Measurements from ENCODE around the gene NR2C1. TPM values are rescaled to one million over a fixed set of nuclear protein-coding genes. Genes with fewer than 3 reads are reported as not detected.

The NR2C1 gene
- polyA plus RNA-seq, 3 donors: 2.2 to 24.7 (median 6.0) TPM

GRCh38 chr12:94977766-94978468 lies 95.5 kb downstream of the NR2C1 start:
- no peak for DNase-seq
- Mint-ChIP-seq H3K27me3 (ENCODE audit: low read depth in 3 of 3) (no peaks in the 10 kb centered on the region), H3K4me1 (no peaks in the 10 kb centered on the region), H3K27ac (no peak overlapping the region), H3K4me3 (no peak overlapping the region), H3K36me3 (peaks cover 29 to 32% of the 10 kb centered on the region in 2 donors), H3K9me3 (no peaks in the 10 kb centered on the region)
- 93% methylated on average over 3 of the region's 4 CpGs for WGBS (ENCODE audit: insufficient coverage)
- TF ChIP-seq CTCF (IDR thresholded peaks at IDR 0.05): no peak
- no peaks in the 10 kb centered on the region for H3K4me1 ChIP-seq (ENCODE audit: control insufficient read depth in 1 of 2, insufficient read depth in 2 of 2, low read length in 2 of 2)
- H2AFZ ChIP-seq (ENCODE audit: insufficient read depth, low read depth, low read length, poor library complexity, severe bottlenecking): no peak overlapping the region
- H3K27me3 ChIP-seq (ENCODE audit: control insufficient read depth in 2 of 2, insufficient read depth in 2 of 2, low read length in 2 of 2): no peaks in the 10 kb centered on the region
- intact Hi-C loops (cut with micrococcal nuclease): no loop called here
- H3K4me3 ChIP-seq (replicated peaks in 1 of 3; ENCODE audit: low read depth in 2 of 3, low read length in 3 of 3): no peak overlapping the region
- peaks cover 18 to 41% of the 10 kb centered on the region in 2 donors for H3K36me3 ChIP-seq (replicated peaks in 1 of 2; ENCODE audit: control insufficient read depth in 1 of 2, insufficient read depth in 2 of 2, low read length in 2 of 2)
- H4K20me1 ChIP-seq (ENCODE audit: insufficient read depth, low read length): peaks cover 8% of the 10 kb centered on the region
- peaks cover 4% of the 10 kb centered on the region for H3K79me2 ChIP-seq (ENCODE audit: insufficient read depth, low read length)
- no peak overlapping the region for H3K9ac ChIP-seq (ENCODE audit: insufficient read depth, low read length, poor library complexity, severe bottlenecking)
- H3K4me2 ChIP-seq (replicated peaks; ENCODE audit: extremely low read depth, low read length, poor library complexity, severe bottlenecking): no peak overlapping the region
- no peaks in the 10 kb centered on the region for H3K9me3 ChIP-seq (replicated peaks in 1 of 2; ENCODE audit: control insufficient read depth in 1 of 2, insufficient read depth in 1 of 2, low read length in 2 of 2)
- no peak overlapping the region for H3K27ac ChIP-seq (ENCODE audit: low read depth in 1 of 2, low read length in 2 of 2)

DNA sequence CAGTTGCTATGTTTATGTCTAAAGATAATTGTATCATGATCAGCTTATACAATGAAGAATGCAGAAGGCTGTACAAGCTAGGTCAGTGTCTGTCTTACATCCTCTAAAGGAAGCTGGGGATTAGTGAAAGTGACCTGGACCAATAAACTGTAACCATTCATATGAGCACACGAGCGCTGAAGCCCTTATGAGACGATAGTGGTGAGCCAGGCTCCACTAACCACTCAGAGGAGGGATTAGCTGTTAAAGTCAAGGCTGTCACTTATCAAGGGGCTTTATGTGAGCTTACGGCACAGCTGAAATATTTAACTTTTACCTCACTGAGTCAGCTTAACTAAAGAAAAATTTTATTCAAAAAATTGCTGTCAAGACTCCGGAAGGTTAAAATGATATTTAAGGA lies 100.2 kb downstream of the NR2C1 start:
- no peaks in the 10 kb centered on the region for H3K27me3 Mint-ChIP-seq (ENCODE audit: low read depth in 3 of 3)

More for the DNA sequence above, 100.2 kb downstream of the NR2C1 start:
- Histone ChIP-seq H3K79me2 (ENCODE audit: insufficient read depth, low read length) (peaks cover 3% of the 10 kb centered on the region), H2AFZ (ENCODE audit: insufficient read depth, low read depth, low read length, poor library complexity, severe bottlenecking) (no peak overlapping the region), H3K9ac (ENCODE audit: insufficient read depth, low read length, poor library complexity, severe bottlenecking) (no peak overlapping the region), H3K36me3 (replicated peaks in 1 of 2; ENCODE audit: control insufficient read depth in 1 of 2, insufficient read depth in 2 of 2, low read length in 2 of 2) (peaks cover 23 to 43% of the 10 kb centered on the region in 2 donors), H3K27ac (ENCODE audit: low read depth in 1 of 2, low read length in 2 of 2) (no peak overlapping the region), H4K20me1 (ENCODE audit: insufficient read depth, low read length) (peaks cover 11% of the 10 kb centered on the region), H3K4me2 (replicated peaks; ENCODE audit: extremely low read depth, low read length, poor library complexity, severe bottlenecking) (no peak overlapping the region), H3K4me1 (ENCODE audit: control insufficient read depth in 1 of 2, insufficient read depth in 2 of 2, low read length in 2 of 2) (no peaks in the 10 kb centered on the region), H3K9me3 (replicated peaks in 1 of 2; ENCODE audit: control insufficient read depth in 1 of 2, insufficient read depth in 1 of 2, low read length in 2 of 2) (no peaks in the 10 kb centered on the region), H3K27me3 (ENCODE audit: control insufficient read depth in 2 of 2, insufficient read depth in 2 of 2, low read length in 2 of 2) (no peaks in the 10 kb centered on the region), H3K4me3 (replicated peaks in 1 of 3; ENCODE audit: low read depth in 2 of 3, low read length in 3 of 3) (no peak overlapping the region)
- intact Hi-C loops (cut with micrococcal nuclease): no loop called here
- Mint-ChIP-seq H3K36me3 (peaks cover 32 to 41% of the 10 kb centered on the region in 2 donors), H3K9me3 (no peaks in the 10 kb centered on the region), H3K27ac (no peak overlapping the region), H3K4me1 (no peaks in the 10 kb centered on the region), H3K4me3 (no peak overlapping the region)
- no peak for DNase-seq
- WGBS (ENCODE audit: insufficient coverage): 80% methylated on average over 1 of the region's 5 CpGs
- no peak for TF ChIP-seq CTCF (IDR thresholded peaks at IDR 0.05)

Data from CD14-positive monocyte (primary cell).